C4-2B (cell line): Measurements from ENCODE around the gene KANK3.
"Not testable (repeated sequence)": the region's sequence is repeated elsewhere in the genome, so short reads cannot be mapped to it uniquely, and the experiment has no call there.

Experiments used
- ZFX ChIP-seq: fragments of 450-650 bp; IDR thresholded peaks from 2 replicates; pipeline ENCODE4 v1.6.1; 2017
- TF ChIP-seq, protein P1 (sequence below): fragments of 450-650 bp; conservative IDR thresholded peaks from 2 replicates; pipeline ENCODE4 v1.5.1; 2017; ENCODE audit warnings: mild to moderate bottlenecking

GRCh38 chr19:8341504-8341903 is 1.6 kb downstream of the KANK3 start:
- TF ChIP-seq, protein P1, sequence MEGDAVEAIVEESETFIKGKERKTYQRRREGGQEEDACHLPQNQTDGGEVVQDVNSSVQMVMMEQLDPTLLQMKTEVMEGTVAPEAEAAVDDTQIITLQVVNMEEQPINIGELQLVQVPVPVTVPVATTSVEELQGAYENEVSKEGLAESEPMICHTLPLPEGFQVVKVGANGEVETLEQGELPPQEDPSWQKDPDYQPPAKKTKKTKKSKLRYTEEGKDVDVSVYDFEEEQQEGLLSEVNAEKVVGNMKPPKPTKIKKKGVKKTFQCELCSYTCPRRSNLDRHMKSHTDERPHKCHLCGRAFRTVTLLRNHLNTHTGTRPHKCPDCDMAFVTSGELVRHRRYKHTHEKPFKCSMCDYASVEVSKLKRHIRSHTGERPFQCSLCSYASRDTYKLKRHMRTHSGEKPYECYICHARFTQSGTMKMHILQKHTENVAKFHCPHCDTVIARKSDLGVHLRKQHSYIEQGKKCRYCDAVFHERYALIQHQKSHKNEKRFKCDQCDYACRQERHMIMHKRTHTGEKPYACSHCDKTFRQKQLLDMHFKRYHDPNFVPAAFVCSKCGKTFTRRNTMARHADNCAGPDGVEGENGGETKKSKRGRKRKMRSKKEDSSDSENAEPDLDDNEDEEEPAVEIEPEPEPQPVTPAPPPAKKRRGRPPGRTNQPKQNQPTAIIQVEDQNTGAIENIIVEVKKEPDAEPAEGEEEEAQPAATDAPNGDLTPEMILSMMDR = not testable (repeated sequence)
- not testable (repeated sequence) for TF ChIP-seq ZFX
